Uterus (tissue), 2 donors: ENCODE measurements around the gene FMNL1.
A peak's percentile ranks its signal among the peaks of the same experiment; 100 is the strongest.

Experiments
- POLR2A ChIP-seq, 2 donors: fragments of 450-650 bp; IDR thresholded peaks; one replicate each; pipeline ENCODE4 v1.6.1; 2016; ENCODE audit warnings: antibody characterized with exemption in 2 of 2, mild to moderate bottlenecking in 1 of 2, moderate library complexity in 1 of 2
- TF ChIP-seq, protein P1 (sequence below), 4 experiments: fragments of 200-600 bp in 2 of 4; fragments of 450-650 bp in 2 of 4; sonication (generic) in 2 of 4; IDR thresholded peaks; one replicate each; pipeline ENCODE4 v1.5.1; 2016 to 2019; ENCODE audit warnings: antibody characterized with exemption in 4 of 4, mild to moderate bottlenecking in 2 of 4, moderate library complexity in 1 of 4

DNA sequence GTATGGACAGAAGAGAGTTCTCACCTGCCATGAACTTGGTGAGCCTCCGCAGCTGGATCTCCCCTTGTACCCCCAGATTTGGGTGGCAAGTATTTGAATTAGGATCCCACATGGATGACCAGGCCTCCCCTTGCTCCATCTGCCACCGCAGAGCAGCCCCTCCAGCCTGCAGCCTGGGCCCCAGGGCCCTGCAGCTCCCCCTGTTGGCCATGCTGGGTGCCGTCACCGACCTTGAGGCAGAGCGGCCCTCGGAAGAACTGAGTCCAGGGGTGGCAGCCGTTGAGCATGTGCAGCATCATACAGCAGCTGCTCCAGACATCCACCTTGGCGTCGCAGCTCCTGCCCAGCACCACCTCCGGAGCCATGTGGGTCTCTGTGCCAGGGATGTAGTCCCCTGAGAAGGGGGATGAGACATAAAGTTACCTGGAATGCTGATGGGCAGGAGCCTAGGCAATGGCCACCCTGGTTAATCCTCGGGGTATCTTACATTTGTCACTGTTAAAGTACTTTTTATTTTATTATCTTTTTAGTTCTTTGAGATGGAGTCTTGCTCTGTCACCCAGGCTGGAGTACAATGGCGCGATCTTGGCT is 49.2 kb downstream of the FMNL1 start:
- TF ChIP-seq, protein P1, sequence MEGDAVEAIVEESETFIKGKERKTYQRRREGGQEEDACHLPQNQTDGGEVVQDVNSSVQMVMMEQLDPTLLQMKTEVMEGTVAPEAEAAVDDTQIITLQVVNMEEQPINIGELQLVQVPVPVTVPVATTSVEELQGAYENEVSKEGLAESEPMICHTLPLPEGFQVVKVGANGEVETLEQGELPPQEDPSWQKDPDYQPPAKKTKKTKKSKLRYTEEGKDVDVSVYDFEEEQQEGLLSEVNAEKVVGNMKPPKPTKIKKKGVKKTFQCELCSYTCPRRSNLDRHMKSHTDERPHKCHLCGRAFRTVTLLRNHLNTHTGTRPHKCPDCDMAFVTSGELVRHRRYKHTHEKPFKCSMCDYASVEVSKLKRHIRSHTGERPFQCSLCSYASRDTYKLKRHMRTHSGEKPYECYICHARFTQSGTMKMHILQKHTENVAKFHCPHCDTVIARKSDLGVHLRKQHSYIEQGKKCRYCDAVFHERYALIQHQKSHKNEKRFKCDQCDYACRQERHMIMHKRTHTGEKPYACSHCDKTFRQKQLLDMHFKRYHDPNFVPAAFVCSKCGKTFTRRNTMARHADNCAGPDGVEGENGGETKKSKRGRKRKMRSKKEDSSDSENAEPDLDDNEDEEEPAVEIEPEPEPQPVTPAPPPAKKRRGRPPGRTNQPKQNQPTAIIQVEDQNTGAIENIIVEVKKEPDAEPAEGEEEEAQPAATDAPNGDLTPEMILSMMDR (IDR thresholded peaks at IDR 0.05) = peak in 1 of 4 experiments; percentile 24
- TF ChIP-seq POLR2A (IDR thresholded peaks at IDR 0.05) = no peak
